Measurements from ENCODE around the gene RAB40A.

DNA sequence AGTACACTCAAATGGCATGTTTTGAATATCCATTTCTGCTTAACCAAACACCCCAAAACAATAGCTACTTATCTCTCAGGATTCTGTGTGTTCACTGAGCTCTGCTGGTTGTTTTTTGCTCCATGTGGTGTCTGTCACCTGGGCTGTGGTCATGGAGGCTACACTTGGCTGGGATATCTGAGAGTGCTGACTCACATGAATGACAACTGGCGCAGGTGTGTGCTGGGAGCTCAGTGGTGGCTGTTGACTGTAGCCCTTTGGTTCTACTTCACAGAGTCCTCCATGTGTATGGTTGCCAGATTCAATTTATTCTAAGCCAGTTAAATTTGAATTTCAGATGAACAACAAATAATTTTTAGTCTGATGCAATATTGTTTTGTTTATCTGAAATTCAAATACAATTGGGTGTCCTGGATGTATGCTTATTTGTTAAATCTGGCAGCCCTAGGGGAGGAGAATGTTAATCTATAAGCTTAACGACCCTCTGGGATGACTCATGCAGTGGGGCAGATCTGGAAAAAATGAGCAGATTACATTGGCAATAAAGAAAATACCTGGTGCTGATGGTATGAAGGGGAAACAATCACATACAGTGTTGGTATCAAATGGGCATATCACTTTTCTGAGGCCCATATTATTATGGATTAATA lies 37.8 kb upstream of the RAB40A start:
- TF ChIP-seq, protein P1, sequence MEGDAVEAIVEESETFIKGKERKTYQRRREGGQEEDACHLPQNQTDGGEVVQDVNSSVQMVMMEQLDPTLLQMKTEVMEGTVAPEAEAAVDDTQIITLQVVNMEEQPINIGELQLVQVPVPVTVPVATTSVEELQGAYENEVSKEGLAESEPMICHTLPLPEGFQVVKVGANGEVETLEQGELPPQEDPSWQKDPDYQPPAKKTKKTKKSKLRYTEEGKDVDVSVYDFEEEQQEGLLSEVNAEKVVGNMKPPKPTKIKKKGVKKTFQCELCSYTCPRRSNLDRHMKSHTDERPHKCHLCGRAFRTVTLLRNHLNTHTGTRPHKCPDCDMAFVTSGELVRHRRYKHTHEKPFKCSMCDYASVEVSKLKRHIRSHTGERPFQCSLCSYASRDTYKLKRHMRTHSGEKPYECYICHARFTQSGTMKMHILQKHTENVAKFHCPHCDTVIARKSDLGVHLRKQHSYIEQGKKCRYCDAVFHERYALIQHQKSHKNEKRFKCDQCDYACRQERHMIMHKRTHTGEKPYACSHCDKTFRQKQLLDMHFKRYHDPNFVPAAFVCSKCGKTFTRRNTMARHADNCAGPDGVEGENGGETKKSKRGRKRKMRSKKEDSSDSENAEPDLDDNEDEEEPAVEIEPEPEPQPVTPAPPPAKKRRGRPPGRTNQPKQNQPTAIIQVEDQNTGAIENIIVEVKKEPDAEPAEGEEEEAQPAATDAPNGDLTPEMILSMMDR (IDR thresholded peaks at IDR 0.05; ENCODE audit: low read depth, low read length, missing input control): no peak
- TF ChIP-seq, protein P2, sequence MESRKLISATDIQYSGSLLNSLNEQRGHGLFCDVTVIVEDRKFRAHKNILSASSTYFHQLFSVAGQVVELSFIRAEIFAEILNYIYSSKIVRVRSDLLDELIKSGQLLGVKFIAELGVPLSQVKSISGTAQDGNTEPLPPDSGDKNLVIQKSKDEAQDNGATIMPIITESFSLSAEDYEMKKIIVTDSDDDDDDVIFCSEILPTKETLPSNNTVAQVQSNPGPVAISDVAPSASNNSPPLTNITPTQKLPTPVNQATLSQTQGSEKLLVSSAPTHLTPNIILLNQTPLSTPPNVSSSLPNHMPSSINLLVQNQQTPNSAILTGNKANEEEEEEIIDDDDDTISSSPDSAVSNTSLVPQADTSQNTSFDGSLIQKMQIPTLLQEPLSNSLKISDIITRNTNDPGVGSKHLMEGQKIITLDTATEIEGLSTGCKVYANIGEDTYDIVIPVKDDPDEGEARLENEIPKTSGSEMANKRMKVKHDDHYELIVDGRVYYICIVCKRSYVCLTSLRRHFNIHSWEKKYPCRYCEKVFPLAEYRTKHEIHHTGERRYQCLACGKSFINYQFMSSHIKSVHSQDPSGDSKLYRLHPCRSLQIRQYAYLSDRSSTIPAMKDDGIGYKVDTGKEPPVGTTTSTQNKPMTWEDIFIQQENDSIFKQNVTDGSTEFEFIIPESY (IDR thresholded peaks at IDR 0.05): no peak
- no peak for TF ChIP-seq EGR1 (IDR thresholded peaks at IDR 0.05; ENCODE audit: low read depth in 2 of 2)
- TF ChIP-seq YY1 (IDR thresholded peaks at IDR 0.05): no peak
- TF ChIP-seq, protein P3, sequence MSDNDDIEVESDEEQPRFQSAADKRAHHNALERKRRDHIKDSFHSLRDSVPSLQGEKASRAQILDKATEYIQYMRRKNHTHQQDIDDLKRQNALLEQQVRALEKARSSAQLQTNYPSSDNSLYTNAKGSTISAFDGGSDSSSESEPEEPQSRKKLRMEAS (IDR thresholded peaks at IDR 0.05): no peak
- no peak for TF ChIP-seq FOXA2 (IDR thresholded peaks at IDR 0.05)
- TF ChIP-seq NR2F2 (IDR thresholded peaks at IDR 0.05): no peak
- no peak for TF ChIP-seq JUND (IDR thresholded peaks at IDR 0.05)
- no peak for TF ChIP-seq GABPA (IDR thresholded peaks at IDR 0.05 in 1 of 2, conservative IDR thresholded peaks at IDR 0.05 in 1 of 2)
- TF ChIP-seq RAD21 (IDR thresholded peaks at IDR 0.05): no peak
- TF ChIP-seq, protein P4, sequence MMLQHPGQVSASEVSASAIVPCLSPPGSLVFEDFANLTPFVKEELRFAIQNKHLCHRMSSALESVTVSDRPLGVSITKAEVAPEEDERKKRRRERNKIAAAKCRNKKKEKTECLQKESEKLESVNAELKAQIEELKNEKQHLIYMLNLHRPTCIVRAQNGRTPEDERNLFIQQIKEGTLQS (IDR thresholded peaks at IDR 0.05): no peak
- no peak for TF ChIP-seq TAF1 (conservative IDR thresholded peaks at IDR 0.05)
- TF ChIP-seq SP1 (IDR thresholded peaks at IDR 0.05): no peak

Data from liver (tissue), 3 donors.